ENCODE results near the gene NOL9.

DNA sequence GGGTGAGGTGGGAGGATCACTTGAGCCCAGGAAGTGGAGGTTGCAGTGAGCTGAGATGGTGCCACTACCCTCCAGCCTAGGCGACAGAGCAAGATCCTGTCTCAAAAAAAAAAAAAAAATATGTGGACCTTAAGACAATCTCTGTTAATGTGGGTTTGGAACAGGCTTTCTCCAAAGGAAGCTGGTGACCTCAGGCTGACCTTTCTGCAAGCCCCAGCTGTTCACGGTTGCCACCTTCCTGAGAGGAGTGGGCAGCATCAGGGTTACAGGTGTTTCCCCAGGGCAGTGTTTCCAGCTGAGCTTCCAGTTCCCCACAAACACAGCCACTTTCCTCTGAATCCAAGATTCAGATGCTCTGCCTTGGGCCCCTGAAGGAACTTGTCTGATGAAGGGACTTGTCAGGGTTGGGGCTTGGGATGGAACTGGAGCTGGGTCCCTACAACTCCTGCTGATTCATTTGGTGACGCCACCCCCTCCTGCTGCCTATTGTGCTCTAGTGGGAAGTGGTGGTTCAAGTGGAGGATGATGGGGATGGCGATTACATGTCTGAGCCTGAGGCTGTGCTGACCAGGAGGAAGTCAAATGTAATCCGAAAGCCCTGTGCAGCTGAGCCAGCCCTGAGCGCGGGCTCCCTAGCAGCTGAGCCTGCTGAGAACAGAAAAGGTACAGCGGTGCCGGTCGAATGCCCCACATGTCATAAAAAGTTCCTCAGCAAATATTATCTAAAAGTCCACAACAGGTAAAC, 27.4 kb upstream of the NOL9 start:
- TF ChIP-seq, protein P1, sequence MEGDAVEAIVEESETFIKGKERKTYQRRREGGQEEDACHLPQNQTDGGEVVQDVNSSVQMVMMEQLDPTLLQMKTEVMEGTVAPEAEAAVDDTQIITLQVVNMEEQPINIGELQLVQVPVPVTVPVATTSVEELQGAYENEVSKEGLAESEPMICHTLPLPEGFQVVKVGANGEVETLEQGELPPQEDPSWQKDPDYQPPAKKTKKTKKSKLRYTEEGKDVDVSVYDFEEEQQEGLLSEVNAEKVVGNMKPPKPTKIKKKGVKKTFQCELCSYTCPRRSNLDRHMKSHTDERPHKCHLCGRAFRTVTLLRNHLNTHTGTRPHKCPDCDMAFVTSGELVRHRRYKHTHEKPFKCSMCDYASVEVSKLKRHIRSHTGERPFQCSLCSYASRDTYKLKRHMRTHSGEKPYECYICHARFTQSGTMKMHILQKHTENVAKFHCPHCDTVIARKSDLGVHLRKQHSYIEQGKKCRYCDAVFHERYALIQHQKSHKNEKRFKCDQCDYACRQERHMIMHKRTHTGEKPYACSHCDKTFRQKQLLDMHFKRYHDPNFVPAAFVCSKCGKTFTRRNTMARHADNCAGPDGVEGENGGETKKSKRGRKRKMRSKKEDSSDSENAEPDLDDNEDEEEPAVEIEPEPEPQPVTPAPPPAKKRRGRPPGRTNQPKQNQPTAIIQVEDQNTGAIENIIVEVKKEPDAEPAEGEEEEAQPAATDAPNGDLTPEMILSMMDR (IDR thresholded peaks at IDR 0.05): no peak
- TF ChIP-seq POLR2A (IDR thresholded peaks at IDR 0.05): no peak
- no peak for TF ChIP-seq POLR2AphosphoS5 (IDR thresholded peaks at IDR 0.05)

Data from stomach (tissue), 4 donors.